GM21717 (cell line): ENCODE measurements around the gene C1S.
"Not testable (repeated sequence)": the region's sequence is repeated elsewhere in the genome, so short reads cannot be mapped to it uniquely, and the experiment has no call there.

Experiments
- ATAC-seq: cut with Tn5 transposase; IDR thresholded peaks from one replicate; pipeline ENCODE4 v1.9.1; 2021; ENCODE audit warnings: mild to moderate bottlenecking, moderate library complexity; ENCODE audit not compliant: unreplicated experiment

Gene C1S

DNA sequence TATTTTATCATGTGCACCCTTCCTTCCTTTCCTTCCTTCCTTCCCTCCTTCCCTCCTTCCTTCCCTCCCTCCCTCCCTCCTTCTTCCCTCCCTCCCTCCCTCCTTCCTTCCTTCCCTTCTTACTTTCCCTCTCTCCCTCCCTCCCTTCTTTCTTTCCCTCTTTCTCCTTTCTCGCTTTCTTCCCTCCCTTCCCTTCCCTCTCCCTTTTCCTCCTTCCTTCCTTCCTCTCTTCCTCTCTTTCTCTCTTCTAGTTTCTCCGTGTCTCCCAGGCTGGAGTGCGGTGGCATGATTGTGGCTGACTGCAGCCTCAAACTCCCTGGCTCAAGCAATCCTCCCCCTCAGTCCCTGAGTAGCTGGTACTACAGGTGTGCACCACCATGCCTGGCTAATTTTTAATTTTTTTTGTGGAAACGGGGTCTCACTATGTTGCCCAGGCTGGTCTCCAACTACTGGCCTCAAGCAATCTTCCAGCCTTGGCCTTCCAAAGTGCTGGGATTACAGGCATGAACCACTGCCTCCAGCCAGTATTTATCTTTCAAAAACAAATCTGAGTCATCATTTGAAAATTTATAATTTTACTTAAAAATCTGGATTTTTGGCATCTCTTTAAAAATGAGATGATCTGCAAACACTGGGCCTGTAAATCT is 40.7 kb downstream of the C1S start:
- no peak for ATAC-seq

DNA sequence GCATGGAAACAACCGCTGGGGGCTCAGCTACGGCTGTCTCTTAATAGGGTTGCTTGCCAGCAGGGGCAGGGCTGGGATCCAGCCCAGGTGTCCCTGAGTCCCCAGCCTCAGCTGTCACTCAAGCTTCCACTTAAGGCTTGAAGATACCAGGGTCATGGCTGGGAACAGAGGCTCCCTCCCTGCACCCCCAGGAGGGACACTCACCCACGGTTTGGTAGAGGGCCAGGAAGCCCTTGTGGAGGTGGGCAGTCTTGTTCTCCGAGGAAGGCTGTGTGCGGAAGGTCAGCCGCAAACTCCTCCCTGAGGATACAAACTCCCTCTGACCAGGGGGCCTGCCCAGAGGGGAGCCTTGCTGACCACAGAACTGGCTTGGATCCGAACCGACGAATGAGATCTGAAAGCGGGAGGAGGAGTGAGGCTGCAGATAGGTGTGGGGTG is 41.2 kb downstream of the C1S start:
- no peak for ATAC-seq

DNA sequence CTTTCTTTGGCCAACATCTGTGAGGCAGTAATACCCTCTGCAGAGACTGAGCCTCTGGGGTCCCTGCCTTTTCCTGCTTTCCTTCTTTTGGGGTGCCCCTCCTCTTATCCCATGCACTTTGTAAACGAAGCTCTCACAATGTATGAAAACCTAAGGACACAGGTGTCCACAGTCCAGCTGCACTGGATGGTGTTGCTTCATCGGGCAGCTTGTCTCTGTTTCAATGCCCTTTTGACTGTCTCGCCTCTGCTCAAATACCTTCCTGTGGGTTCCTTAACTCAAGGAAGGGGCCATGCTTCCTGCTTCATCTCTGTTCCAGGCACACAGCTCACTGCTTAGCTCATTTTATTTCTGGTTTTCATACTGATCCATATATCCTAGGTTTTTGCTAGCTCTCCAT is 42.1 kb downstream of the C1S start:
- no peak for ATAC-seq

DNA sequence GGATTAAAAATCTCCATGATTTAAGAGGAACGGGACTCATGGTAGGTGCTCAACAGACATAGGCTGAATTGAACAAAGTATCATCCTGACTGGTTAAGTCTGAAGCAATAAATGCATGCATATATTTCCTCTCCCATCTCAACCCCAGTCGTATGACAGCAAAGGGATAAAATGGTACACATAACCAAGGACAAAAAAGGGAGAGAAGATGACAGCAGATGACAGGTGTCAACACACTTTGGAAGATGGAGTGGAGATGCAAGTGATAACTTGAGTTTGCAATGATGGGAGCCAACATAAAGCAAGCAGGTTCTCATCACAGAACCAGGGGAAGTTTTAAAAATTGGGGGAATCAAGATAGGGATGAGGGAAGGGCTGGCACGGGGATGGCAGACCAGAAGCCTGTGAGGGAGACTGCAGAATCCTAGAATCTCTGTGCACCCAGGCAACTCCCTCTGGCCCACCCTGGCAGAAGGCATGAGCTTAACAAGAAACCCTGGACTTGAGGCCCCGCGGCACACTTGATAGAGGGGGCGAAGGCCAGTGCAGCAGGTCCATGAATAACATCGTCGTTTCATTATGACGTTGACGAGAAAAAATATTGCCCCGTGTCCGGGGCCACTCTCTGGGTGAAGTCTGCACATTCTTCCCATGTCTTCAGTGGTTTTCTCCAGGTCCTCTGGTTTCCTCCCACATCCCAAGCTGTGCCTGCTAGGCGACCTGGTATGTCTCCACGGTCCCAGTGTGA is 43.5 kb downstream of the C1S start:
- ATAC-seq, result no peak

DNA sequence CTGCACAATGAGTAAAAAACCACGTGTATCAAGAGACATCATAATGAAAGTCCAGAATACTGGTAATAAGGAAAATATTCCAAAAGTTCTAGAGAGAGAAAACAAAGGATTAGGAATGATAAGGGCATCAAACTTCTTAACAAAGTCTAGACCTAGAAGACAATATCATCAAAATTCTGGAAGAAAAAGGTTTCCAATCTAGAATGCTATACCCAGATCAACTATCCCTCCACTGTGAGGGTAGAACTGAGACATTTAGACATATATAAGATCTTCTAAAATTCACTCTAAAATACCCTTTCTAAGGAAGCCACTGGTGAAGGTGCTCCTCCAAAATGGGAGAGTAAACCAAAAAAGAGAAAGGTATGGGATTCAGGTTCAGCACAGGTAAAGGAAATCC is 45.6 kb downstream of the C1S start:
- no peak for ATAC-seq

DNA sequence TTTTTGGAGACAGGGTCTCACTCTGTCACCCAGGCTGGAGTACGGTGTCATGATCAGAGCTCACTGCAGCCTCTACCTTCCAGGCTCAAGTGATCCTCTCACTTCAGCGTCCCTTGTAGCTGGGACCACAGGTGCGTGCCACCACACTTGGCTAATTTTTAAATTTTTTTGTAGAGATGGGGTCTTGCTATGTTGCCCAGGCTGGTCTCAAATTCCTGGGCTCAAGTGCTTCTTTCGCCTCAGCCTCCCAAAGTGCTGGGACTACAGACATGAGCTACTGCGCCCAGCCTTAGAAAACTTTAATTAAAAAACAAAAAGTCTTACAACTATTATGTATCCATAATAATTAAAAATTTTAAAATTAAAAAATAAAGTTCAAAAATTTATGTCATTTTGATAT is 46.7 kb downstream of the C1S start:
- not testable (repeated sequence) for ATAC-seq

DNA sequence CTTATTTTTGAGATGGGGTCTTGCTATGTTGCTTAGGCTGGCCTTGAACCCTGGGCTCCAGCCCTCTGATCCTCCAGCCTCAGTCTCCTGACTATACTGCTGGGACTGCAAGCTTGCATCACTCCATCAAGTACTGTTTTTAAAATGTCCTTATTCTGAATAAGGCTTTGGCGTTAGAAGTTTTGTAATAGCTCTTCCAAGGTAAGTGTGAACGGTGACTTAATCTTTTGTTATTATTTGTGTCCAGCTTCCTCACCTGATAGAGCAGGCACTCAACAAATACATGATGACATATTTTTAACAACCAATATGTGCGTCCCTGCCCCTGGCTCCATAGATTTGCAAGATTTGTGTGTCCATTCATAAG is 47.1 kb downstream of the C1S start:
- no peak for ATAC-seq

DNA sequence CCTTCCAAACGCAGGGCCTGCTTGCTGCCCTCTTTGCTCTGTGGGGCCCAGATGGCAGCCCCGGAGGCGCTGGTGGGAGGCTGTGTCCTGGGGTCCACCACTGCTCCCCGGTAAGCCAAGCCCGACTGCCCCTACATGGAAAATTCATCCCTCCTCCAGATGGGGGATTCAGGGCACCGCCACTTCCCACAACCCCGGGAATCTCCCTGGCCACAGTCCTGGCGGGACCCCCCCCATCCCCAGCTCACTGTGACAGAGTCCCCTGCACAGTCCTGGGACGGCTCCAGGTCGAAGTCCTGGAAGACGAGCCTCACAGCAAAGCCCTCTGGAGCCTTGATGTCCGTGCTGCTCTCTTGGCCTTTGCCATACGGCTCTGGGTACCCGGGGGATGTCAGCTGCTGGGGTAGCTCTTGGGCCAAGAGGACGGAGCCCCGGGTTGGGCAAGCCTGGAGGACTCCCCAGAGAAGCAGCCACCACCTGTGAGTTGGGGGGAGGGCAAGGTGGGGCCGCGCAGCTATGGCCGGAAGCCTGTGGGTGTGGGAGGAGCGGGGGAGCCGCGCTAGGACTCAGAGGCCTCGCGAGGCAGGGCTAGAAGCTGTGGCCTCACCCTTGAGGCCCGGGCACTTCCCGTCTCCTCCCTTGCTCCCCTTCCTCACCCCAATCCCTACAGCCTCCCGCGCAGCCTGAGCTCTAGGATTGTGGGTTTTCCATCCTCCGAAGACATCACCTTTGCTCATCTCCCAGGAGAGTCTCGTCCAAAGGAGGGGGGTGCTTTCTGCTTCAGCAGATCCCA is 47.7 kb downstream of the C1S start:
- ATAC-seq, result peak; percentile 83

DNA sequence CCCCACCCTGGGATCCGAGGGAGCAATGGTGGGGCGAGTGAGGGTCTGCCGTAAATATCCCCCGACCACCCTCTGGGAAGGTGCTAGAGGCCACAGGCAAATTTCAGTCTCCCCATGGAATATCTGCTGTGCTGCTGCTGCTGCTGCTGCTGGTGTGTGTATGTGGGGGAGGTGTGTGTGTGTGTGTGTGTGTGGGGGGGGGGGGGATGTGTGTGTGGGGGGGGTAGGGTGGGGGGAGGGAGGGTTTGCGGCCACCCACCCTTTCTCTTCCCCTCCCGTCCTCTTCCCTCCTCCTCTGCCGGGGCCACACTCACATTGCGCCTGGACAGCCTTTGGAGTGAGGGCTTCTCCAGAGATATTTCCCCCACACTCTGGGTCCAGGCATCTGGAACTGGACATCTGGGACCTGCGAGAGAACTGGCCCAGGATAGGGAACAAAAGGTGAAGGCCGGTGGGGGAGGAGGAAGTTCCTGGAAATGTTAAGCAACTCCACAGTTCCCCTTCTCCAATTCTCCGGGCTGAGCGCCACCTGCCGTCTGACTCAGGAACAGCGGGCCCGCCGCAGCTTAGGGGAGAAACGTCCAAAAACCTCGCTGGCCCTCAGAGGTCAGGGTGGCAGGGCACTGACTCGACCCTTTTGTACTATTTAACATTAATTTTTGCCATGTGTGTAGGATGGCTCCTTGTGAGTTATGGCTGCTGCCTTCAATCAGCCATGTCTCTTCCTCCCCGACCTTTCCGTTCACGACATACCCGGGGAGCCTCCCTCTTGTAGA is 48.5 kb downstream of the C1S start, which contains the start of gene C1RL:
Gene C1RL (minus strand): TSS at position 419 of the 776 bp plus-strand sequence. CDS start 34 bp downstream, at position 385.
- peak; percentile 36 for ATAC-seq

DNA sequence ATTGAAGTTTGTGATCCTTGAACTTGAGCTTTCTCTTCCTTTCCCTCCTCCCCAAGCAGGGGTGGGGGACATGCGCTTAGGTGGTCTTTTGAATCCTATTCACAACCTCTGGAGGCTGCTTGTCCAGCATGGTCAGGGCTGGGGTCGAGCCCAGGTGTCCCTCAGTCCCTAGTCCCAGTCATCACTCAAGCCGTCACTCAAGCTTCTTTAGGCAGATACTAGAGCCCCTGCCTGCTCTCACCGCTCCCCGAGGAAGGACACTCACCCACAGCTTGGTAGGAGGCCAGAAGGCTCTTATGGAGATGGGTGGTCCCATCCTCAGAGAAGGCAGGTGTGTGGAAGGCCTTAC is 49.0 kb downstream of the C1S start:
- ATAC-seq, result no peak

DNA sequence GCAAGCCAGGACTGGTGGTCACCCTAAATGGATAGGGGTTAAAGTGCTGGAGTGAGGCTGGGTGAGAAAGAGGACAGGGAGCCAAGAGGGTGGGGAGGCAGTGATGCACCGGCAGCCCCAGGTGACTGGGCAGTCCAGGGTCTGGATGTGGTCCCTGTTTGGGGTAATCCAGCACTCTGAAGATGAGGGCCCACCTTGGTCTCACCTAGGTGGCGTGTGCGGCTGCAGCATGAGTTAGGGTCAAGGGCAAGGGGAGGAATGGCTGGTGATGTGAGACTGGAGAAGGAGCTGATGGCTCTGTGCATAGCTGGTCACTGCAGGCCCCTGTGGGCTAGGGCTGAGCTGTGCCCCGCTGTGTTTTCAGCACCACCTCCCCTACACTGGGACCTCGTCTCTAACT is 50.1 kb downstream of the C1S start:
- no peak for ATAC-seq

DNA sequence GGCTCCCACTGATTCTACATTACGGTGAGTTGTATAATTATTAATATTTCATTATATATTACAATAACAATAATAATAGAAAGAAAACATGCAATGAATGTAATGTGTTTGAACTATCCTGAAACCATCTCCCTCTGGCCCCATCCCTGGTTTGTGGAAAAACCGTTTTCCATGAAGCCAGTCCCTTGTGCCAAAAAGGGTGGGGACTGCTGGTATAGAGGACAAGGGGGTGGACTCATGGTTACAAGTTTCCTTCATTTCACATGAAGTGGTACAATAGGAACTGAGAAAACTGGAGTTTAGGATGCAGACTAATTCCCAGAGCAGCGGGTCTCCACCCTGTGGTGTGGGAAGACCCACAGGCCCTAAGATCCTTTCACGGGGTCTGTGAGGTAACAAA is 51.5 kb downstream of the C1S start:
- no peak for ATAC-seq

DNA sequence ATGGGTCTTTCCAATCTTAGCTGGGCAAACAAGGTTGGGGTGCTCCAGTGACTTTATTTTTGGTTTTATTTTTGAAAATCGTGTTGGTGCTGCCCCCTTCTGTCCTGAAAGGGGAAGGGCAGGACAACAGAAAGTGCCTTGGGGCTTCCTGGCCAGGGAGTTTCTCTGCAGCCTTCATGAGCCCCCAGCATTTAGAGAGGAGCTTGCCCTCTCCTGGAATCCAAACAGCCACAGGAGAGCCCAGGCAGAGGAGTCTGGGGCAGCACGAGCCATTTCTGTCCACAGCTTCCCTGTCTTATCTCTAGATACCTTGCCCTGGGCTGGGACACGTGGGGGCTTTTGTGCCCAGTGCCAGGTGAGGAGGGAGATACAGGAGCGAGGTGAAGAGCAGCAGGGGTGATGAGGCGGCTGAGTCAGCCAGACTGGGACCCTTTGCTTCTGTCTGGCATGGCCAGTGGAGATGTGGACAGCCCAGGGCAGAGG is 52.9 kb downstream of the C1S start:
- ATAC-seq, result no peak

DNA sequence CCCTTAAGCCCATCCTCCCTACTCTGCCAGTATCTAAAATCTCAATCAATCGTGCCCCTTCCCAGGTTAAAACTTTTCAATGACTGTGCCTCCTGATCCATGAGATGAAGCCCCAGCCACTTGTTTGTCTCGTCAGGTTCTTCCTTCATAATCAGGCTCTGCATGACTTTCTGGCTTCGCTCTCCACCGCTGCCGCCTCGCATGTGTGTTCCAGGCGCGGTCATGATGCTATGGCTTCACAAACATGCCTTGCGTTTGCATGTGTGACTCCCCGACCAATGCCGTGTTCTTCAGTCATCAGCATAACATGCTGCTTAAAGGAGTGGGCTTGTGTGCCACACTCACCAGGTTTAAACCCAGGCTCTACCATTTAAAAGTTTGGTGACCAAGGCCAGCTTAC is 53.5 kb downstream of the C1S start:
- ATAC-seq, result no peak

DNA sequence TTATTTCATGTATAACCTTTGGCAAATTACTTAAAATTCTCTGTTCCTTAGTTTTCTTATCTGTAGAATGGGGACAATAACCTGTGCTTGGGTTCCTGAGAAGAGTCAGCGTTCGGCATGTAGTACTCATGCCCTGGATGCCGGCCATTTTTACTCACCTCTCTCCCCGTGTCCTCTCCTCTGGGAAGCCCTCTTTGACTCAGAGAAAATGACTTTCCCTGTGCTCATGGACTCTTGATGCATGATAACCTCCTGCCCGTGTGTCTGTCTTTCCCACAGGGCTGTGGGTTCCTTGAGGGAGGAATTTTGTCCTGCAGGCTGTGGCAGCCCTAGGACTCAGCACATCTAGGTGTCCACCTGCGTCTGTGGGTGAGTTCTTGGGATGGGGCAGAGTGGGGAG is 54.3 kb downstream of the C1S start:
- no peak for ATAC-seq

DNA sequence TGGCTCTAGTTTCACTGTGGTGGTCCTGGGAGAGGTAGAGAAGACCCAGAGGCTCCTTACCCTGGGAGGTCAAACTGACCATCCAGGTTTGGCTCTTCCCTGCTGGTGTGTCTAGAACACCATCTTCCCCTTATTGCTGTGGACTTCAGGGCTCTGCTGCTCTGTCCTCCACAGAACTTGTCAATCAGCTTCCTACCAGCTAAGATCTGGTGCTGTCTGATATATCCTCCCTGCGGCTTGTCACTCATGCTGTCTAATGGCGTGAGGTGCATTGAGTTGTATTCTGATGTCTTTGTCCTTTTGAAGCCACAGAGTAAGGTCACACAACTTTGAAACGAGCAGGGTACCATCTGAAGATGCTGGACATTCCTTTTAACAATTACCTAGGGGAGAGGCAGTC is 55.7 kb downstream of the C1S start:
- no peak for ATAC-seq

DNA sequence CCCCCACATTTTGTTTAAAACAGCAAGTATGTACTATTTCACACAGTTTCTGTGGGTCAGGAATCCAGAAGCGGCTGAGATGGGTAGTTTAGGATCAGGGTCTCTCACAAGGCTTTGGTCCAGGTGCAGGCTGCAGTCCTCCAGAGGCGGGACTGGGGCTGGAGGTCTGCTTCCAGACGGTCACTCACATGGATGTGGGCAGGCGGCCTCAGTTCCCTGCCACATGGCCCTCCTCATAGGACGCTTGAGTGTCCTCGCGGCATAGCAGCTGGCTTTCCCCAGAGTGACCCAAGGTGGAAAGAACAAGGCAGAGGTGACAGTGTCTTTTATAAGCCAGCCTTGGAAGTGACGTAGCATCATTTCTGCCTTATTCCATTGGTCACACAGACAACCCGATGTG is 56.4 kb downstream of the C1S start:
- ATAC-seq, result no peak

DNA sequence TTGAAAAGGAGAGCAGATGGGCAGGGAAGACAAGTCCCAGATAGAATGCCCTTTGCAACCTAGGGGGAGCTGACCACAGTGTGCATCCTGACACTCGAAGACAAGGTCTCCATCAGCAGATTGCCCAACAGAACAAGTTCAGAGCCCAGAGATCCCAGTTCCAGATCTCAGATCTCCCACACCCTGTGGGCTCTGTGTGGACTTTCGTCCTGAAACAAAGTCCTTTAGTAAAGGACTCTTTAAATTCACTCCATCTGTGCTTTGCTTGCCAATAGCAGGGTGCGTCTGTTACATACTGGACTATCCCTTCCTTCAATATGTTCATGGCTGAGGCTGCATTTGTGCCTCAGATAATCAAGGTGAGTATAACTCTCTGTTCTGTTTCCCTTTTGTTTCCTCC is 57.2 kb downstream of the C1S start:
- no peak for ATAC-seq

DNA sequence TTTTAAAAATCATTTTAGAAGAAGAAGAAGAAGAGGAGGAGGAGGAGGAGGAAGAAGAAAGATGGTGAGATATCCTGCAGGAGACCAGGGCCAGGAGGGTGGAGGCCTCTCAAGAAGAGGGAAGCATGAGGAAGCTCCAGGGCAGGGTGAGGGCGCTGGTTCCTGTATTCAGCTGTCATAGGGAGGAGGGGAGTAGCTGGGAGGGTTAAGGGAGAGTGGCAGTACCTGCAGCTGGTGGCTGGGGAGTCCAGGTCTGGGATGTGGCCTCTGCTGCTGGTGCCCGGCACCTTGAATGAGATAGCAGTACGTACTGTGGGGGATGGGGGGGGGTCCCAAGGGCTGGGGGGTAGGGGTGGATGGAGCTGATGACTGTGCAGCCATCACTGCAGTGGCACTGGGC is 58.4 kb downstream of the C1S start:
- ATAC-seq, result no peak

DNA sequence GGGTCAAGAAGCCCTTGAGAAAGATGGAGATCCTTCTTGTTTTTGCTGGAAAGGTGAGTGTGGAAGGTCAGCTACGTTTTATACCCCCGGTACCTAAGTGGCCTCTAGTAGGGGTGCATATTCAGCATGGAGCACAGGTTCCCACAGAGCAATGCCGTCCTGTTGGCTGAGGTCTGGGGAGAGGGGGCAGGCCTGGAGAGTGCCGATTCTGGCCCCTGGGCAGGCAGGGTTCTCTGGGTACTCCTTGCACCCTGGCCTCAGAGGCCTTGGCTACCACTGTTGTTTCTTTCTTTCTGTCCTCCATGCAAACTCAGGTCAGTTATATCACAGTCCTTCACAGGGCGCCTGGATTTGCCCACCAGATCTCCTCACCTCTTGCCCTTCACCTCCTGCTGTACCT is 59.6 kb downstream of the C1S start:
- no peak for ATAC-seq
